Effector CD8-positive, alpha-beta T cell (primary cell): ENCODE results near the gene VPS72.
A peak's percentile ranks its signal among the peaks of the same experiment; 100 is the strongest.

ENCODE experiments used
- DNase-seq: peaks from one replicate; lab custom pipeline; 2025; lab: John Stamatoyannopoulos, UW

VPS72 gene

DNA sequence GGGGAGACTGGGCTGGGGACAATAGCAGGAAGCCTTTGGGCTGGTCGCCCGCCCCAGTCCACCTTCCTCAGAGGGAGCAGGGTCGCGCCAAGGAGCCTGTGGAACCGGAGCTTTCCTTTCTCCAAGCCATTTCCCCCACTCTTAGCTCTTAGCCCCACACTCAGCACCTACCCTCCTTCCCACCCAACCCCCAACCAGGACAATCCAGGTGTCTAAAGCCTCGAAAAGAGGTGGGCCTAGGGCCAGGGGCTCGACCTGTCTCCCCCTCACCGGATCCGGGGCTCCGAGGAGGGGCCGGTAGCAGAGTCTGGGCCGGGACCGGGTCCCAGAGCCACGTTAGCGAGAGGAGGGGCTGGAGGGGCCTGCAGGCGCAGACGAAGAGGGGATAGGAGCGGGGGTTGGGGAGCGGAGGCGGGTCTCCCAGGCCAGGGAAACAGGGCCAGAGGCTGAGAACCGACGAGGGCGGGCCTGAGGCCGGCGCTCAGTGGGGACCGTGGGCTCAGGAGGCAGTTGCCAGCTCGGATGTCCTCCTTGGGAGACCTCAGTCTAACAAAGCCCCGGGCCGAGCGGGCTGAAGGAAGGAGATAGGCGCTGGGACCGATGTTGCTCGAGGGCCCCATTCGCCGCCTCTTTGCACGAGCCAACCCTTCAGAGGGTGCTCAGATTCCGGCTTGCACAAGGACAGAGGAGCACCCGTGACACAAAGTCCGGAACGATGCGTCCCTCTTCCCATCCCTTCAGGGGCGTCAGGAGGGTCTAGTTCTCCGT, 44.5 kb downstream of the VPS72 start:
- no peak for DNase-seq

DNA sequence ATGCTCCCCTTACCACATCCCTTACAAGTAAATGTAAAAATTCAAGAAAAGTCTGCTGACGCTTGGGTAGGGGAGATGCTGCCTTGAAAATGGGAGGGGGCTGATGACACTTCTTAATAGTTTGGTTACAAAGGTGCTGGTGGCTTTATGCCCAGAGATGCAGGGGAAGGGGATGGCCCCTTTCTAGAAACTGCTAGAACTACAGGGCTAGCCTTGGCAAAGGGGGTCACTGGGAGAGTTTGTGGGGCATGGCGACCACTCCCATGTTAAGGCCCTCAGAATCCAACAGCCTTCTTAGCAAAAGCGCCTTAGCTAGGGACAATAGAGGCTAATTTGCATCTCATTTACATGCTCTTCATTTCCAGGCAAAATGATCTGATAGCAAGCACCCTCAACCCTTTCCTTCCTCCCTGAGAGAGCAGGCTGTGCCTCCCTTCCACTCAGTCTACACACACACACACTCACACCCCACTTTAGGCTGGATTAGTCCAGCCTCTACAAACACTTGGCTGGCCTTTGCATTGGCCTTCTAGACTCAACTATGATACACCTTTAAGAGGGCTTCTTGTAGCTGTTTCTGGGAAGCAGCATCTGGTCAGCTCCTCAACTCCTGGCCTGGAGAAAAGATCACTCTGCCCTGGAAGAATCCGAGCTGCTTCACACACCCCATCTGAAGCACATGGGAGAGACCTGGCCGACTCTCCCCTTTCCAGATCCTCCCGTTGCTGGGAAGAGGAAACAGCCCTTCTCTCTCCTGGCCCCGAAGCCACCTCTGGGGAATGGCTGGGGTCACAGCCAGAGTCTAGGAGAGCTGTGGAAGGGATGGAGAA, 45.3 kb downstream of the VPS72 start:
- no peak for DNase-seq

DNA sequence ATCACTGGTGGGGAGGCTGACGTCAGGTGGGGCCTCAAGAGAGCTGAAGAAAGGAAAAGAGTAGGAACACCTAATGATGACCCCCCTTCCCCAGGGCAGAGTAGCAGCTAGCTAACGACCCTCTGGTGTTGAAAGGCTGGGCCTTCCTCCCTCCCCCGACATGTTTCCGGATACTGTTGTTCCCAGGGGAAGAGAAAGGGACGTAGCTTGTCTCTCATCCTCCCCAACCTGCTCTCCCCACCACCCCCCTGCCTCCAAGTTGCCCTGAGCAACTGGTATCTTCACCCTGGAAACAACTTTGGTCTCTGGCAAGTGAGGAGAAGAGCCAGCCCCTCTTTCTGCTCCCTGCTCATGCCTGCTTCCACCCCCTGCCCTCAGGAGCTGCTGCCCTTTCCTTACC, 46.0 kb downstream of the VPS72 start:
- DNase-seq, result no peak

DNA sequence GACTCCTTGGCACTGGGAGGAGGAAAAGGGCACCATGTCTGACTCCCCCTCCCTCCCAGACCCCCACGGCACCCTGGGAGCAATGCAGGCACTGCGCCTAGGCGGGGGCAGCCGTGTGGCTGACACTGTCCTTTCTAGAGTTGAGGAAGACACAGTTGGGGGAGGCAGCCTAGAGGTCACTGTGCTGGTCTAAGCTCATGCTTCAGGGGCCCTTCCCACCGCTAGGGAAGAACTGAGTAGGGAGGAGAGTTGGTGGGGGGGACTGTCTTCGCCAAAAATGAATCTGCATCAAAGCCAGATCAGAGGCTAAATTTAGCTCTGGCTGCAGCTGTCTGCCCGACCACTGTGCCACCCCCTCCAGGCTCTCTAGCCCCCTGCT, 47.0 kb downstream of the VPS72 start:
- DNase-seq, result no peak

DNA sequence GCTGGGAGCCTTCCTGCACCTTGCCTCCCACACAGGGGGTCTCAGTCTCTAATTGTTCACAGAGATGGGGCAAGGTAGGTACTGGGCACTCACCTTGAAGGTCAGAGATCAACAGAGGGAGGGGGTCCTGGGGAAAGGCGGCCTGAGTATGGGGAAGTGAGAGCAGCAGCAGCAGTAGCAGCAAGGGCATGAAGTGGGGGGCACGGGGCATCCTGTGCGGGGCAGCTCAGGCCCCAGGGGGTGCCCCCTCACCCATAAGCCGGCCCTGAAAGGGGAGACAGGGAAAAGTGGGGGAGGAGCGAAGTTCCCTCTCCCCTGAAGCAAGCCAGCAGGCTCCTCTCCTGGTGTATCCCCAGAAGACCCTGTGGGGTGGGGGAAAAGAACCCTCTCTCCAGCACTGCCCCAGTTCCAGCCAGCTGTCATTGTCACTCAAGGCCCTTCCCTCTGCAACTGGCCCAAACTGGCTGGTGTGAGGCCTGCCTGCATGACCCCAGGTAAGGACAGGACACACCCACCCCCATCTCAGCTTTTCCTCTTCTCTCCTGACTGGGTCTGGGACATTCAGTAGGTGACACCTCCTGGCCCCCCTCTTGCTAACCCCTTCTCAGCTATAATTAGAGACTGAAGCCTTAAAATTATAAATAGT, 47.5 kb downstream of the VPS72 start:
- DNase-seq, result no peak

DNA sequence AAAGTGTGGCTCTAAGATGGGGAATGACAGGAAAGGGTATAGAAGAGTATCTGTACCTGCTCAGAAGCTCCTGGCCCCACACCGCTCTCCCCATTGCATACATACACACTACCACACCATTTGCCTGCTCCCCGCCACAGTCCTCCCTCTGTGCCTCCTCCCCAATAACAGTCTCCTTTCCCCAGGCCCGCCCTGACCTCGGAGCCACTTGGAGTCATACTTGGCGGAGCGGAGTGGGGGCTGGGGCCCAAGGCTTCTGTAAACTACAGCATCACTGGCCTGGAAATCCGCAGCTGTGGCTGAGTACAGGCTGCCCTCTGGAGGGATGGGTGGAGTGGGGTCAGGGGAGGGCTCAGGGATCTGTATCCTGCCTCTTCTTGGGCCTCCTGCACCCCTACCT, 52.2 kb downstream of the VPS72 start:
- no peak for DNase-seq

DNA sequence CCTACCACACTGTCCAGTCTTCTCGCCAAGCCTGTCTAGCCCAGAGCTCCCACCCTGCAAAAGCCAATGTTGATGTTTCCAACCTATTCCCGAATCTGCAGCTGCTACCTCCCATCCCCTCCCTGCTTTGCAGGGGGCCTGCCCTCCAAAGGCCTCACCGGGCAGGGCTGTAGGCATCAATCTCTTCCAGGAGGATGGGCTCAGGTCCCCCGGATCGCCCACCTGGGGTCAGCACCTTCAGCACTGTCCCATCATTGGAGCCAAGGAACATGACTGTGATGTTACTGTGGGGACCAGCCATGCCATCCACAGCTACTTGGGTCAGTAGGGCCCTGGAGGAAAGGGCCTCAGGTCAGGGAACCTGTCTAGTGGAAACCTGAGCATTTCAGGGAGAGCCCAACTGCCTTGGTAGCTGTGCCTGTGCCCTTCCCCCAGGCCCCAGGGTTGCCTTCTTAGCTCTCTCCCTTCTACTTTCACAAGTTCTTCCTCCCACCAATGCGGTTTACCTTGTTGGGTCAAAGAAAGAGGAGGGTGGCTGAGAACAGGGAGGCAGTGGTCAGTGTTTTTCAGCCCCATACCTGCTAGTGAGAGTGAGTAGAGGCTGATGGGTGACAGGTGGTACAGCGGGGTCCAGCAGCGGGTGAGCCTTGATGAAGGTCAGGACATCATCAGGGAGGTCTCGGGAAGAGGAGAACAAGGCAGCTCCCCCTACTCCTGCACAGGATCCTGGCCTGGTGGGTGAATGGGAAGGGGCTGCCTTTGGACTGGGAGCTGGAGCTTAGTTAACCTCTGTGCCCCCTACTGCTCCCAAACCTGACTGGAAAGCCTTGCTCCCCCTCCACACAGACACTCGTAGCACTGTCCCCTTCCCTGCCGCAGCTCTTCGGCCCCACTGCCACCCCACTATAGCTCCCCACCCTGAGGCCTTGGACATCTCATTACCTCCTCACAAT, 54.3 kb downstream of the VPS72 start:
- DNase-seq, result no peak

DNA sequence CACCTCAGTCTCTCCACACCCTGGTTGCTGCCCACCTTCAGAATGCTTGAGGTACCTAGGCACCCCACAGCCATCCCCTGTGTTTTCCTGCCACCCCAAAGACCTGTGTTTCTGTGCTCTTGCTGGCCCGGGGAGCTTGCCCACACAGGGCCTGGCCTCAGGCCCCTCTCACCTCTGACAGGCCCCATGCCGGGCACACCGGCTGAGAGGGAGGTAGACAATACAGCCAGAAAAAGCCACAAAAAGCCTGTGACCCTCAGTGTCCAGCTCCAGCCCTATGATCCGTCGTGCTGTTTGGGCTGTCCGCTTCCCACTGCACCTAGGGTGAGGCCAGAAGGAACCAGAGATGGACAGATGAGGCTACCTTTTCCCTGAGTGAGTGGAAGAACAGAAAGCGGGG, 55.0 kb downstream of the VPS72 start:
- no peak for DNase-seq

DNA sequence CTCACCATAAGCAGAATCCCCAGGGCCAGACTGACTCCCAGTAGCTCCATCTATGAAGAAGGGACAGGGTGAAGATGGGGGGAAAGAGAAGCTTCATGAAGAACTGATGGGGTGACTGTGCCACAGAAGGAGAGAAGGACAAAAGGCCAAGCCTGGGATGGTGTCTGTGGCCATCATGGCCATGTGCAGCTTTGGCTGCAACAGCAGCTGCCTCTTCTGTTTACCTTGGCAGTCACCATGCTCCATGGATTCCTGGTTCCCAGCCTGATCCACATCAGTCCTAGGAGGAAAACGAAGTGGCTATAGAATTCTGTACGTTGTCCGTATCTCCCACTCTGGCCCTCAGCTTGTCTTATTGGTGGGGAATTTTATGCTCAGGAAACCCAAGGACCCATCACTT, 55.6 kb downstream of the VPS72 start:
- DNase-seq, result no peak

DNA sequence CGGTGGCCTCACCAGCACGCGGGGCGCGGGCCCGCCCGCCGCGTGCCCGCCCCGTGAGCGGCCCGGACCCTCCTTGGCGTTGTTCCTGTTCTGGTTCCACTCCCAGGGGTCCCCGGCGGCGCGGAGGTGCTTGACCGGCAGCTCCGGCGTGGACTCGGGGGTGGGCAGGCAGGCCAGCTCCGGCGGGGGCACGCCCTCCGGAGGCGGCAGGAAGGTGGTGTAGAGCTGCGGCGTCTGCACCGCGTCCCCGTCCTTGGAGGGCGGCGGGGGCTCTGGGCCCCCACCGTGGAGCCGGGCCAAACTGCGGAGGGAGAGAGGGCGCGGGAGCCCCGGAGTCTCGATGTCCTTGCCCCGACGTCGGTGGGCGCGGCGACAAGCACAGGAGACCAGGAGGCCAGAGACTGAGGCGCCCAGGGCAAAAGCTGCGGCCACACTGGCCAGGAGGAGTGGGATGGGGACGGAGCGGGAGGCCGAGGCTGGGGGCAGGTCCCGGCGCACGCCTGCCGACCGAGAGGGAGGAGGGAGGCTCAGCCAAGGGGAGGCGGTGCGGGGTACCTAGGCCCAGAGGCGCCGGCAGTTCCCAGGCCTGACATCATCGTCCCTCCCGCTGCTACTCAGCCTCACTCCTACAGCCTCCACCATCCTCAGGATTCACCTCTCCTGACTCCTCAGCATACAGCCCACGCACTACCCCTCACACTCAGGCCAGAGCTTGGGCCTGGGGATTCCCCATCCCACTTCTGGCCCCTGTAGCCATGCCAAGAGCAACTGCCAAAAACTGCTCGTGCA, 56.8 kb downstream of the VPS72 start:
- no peak for DNase-seq

DNA sequence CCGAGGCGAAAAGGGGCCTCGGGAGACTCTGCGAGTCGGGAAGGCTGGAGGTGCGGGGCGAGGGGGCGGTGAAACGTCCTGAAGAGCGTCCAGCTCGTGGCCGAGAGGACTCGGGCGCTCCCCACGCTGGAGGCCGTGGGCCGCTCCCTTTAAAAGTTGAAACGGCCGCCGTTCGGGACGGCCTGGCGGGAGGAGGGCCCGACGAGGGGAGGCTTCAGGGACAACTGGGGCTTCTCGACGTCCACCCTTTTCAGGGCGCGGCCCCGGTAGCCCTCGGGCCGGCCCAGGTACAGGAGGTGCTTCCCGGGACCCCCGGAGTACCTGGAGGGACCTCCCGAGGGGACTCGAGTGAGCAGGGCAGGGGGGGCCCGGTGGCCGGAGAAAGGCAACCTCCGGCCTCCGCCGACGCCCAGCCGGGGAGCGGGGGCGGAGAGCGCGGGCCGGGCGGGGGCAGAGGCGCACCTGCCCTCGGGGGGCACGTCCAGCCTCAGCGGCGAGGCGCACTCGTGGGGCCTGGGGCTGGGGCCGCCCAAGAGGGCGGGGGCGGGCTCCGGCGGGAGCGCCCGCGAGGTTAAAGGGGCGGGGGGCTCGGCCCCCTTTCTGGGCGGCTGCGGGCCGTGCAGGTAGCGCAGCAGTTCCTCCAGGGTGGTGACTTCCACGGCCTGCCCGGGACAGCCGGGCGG, 57.5 kb downstream of the VPS72 start:
- DNase-seq, result no peak

DNA sequence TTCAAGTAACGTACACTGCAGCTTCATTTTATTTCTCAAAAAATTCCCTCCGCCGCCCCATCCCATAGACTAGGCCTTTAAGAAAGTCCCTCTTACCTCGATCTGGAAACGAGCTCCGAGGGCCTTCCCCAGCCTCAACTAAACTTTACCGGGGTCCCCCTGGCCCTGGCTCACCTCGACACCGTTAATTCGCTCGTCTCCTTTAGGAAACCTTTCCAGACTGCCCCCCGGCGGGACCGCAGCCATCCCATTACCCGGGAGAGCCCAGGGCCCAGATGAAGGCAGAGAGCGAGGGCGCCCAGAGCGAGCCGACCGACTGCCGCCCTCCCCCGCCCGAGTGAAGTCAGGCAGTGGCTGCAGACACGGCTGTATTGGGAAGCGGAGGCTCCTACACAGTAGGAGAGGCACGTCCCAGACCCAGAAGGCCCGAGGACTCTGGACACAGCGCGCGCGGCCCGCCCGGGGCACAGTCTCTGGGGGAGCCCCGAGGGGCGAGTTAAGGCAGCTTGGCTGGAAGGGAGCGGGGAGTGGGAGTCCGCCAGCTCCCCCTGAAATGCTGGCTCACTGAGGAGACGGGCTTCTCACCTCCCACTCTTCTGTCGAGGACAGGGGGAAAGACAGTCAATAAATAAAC, 58.2 kb downstream of the VPS72 start:
- DNase-seq, result no peak

DNA sequence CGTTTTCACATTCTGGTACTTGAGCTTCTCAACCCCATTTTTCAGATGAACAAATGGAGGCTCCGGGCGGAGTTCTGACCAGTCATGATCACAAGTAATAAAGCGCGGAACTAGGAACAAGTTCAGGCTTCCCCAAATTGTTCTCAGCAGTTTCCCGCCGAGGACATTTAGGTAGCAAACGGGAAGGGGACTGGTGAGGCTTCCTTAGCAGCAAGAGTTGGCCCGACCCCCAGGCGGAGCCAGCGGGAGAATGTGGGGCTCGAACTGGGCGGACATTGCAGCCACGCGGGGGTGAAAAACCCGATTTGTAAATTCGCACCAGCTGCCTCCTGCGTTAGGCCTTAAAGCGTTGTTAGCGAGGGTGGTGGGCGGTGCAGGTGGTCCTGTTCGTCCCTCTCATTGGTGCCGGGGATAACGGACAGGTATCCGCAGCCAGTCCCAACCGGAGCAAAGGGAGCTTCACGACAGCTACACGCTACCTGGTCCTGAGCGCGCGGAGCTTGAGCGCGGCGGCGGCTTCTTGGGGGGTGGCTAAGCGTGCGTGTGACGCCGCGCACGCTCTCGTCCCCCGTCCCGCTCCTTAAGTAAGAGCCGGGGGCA, 58.9 kb downstream of the VPS72 start:
- DNase-seq, result peak; percentile 82

DNA sequence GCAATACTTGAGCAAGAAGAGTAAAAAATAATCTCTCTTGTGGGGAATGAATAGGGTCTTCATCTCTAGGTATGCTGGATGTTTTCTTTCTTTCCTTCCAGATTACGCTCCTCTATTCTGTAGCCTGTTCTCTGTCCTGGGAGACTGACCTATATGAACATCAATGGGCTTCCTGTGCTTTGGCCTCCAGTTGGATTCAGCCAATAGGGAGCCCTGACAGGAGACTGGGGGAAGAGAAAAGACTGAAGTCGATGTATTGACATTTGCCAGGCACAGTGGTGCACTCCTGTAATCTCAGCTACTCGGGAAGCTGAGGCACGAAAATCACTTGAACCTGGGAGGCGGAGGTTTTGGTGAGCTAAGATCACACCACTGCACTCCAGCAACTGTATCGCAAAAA, 61.2 kb downstream of the VPS72 start:
- no peak for DNase-seq
